ENCODE measurements around the gene IFT43. TPM values are rescaled to one million over a fixed set of nuclear protein-coding genes. Genes with fewer than 3 reads are reported as not detected.

Gene IFT43
- total and polyA plus RNA-seq, 2 donors (not counting 1 experiment from before 2014, with no cell fraction given): 35.2 to 54.9 TPM

GRCh38 chr14:76055330-76055729, 69.8 kb downstream of the IFT43 start:
- Histone ChIP-seq H3K79me2 (ENCODE audit: control insufficient read depth, insufficient read depth, low read length) (no peaks in the 10 kb centered on the region), H3K36me3 (ENCODE audit: control insufficient read depth, insufficient read depth, low read length) (no peaks in the 10 kb centered on the region), H3K4me3 (replicated peaks in 1 of 4; ENCODE audit: control extremely low read depth in 1 of 4, insufficient read depth in 1 of 4, low read depth in 3 of 4, low read length in 4 of 4) (no peak overlapping the region), H3K27ac (ENCODE audit: insufficient read depth, low read length) (no peak overlapping the region), H3K9ac (ENCODE audit: insufficient read depth, low read length) (no peak overlapping the region), H3K4me2 (ENCODE audit: extremely low read depth, insufficient read depth, low read length) (no peak overlapping the region), H3K4me1 (ENCODE audit: control insufficient read depth, extremely low read depth, insufficient read depth, low read length) (no peaks in the 10 kb centered on the region), H3K9me3 (ENCODE audit: control insufficient read depth, insufficient read depth, low read depth, low read length) (no peaks in the 10 kb centered on the region), H2AFZ (ENCODE audit: low read length) (no peak overlapping the region), H4K20me1 (ENCODE audit: control insufficient read depth, extremely low read depth, insufficient read depth, low read length) (no peaks in the 10 kb centered on the region), H3K27me3 (ENCODE audit: control insufficient read depth, insufficient read depth, low read length) (no peaks in the 10 kb centered on the region)
- no peak for DNase-seq (ENCODE audit: low read depth in 2 of 2)
- no peak for TF ChIP-seq EZH2 (IDR thresholded peaks at IDR 0.05; ENCODE audit: low read length, missing control alignments)
- TF ChIP-seq, protein P1, sequence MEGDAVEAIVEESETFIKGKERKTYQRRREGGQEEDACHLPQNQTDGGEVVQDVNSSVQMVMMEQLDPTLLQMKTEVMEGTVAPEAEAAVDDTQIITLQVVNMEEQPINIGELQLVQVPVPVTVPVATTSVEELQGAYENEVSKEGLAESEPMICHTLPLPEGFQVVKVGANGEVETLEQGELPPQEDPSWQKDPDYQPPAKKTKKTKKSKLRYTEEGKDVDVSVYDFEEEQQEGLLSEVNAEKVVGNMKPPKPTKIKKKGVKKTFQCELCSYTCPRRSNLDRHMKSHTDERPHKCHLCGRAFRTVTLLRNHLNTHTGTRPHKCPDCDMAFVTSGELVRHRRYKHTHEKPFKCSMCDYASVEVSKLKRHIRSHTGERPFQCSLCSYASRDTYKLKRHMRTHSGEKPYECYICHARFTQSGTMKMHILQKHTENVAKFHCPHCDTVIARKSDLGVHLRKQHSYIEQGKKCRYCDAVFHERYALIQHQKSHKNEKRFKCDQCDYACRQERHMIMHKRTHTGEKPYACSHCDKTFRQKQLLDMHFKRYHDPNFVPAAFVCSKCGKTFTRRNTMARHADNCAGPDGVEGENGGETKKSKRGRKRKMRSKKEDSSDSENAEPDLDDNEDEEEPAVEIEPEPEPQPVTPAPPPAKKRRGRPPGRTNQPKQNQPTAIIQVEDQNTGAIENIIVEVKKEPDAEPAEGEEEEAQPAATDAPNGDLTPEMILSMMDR (conservative IDR thresholded peaks at IDR 0.05 in 1 of 2, IDR thresholded peaks at IDR 0.05 in 1 of 2; ENCODE audit: low read depth in 1 of 2, low read length in 2 of 2): no peak

- DNase-seq (ENCODE audit: low read depth in 2 of 2): peak; percentile 3 to 6
- no peak overlapping the region for H3K9ac ChIP-seq (ENCODE audit: insufficient read depth, low read length)
These were observed 70.6 kb downstream of the IFT43 start for GRCh38 chr14:76056128-76056527.

DNA sequence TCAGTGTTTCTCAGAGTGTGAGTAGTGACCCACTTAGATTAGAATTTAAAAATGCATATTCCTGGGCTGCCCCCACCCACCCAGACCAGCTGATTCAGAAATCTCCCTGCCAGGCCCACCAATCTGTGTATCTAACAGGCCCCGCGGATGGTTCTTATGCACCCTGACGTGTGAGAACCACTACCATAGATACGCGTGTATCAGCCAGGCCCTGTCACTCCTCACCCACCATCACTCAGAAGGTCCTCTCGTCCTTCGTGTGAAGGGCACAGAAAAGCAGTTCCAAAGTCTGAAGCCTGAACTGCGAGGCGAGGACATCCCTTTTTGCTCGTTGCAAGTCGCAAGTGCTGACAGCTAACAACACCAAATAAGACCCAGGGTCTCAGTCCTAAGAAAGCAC, 72.4 kb downstream of the IFT43 start:
- H2AFZ ChIP-seq (ENCODE audit: low read length): no peak overlapping the region

More at GRCh38 chr14:76056128-76056527, 70.6 kb downstream of the IFT43 start:
- Histone ChIP-seq H3K36me3 (ENCODE audit: control insufficient read depth, insufficient read depth, low read length) (no peaks in the 10 kb centered on the region), H3K4me2 (ENCODE audit: extremely low read depth, insufficient read depth, low read length) (no peak overlapping the region), H3K79me2 (ENCODE audit: control insufficient read depth, insufficient read depth, low read length) (no peaks in the 10 kb centered on the region), H4K20me1 (ENCODE audit: control insufficient read depth, extremely low read depth, insufficient read depth, low read length) (no peaks in the 10 kb centered on the region), H2AFZ (ENCODE audit: low read length) (no peak overlapping the region), H3K27me3 (ENCODE audit: control insufficient read depth, insufficient read depth, low read length) (no peaks in the 10 kb centered on the region), H3K4me3 (replicated peaks in 1 of 4; ENCODE audit: control extremely low read depth in 1 of 4, insufficient read depth in 1 of 4, low read depth in 3 of 4, low read length in 4 of 4) (no peak overlapping the region), H3K27ac (ENCODE audit: insufficient read depth, low read length) (no peak overlapping the region), H3K4me1 (ENCODE audit: control insufficient read depth, extremely low read depth, insufficient read depth, low read length) (no peaks in the 10 kb centered on the region), H3K9me3 (ENCODE audit: control insufficient read depth, insufficient read depth, low read depth, low read length) (no peaks in the 10 kb centered on the region)
- TF ChIP-seq EZH2 (IDR thresholded peaks at IDR 0.05; ENCODE audit: low read length, missing control alignments): no peak
- TF ChIP-seq, protein P1 (conservative IDR thresholded peaks at IDR 0.05 in 1 of 2, IDR thresholded peaks at IDR 0.05 in 1 of 2; ENCODE audit: low read depth in 1 of 2, low read length in 2 of 2): peak; percentile 41 to 52

More for the DNA sequence above, 72.4 kb downstream of the IFT43 start:
- no peak overlapping the region for H3K4me3 ChIP-seq (replicated peaks in 1 of 4; ENCODE audit: control extremely low read depth in 1 of 4, insufficient read depth in 1 of 4, low read depth in 3 of 4, low read length in 4 of 4)
- no peaks in the 10 kb centered on the region for H3K79me2 ChIP-seq (ENCODE audit: control insufficient read depth, insufficient read depth, low read length)
- H3K36me3 ChIP-seq (ENCODE audit: control insufficient read depth, insufficient read depth, low read length): no peaks in the 10 kb centered on the region
- H3K27me3 ChIP-seq (ENCODE audit: control insufficient read depth, insufficient read depth, low read length): no peaks in the 10 kb centered on the region
- no peak for DNase-seq (ENCODE audit: low read depth in 2 of 2)
- H3K27ac ChIP-seq (ENCODE audit: insufficient read depth, low read length): no peak overlapping the region
- TF ChIP-seq, protein P1 (conservative IDR thresholded peaks at IDR 0.05 in 1 of 2, IDR thresholded peaks at IDR 0.05 in 1 of 2; ENCODE audit: low read depth in 1 of 2, low read length in 2 of 2): no peak
- no peak for TF ChIP-seq EZH2 (IDR thresholded peaks at IDR 0.05; ENCODE audit: low read length, missing control alignments)
- no peaks in the 10 kb centered on the region for H3K9me3 ChIP-seq (ENCODE audit: control insufficient read depth, insufficient read depth, low read depth, low read length)
- H3K9ac ChIP-seq (ENCODE audit: insufficient read depth, low read length): no peak overlapping the region
- no peaks in the 10 kb centered on the region for H3K4me1 ChIP-seq (ENCODE audit: control insufficient read depth, extremely low read depth, insufficient read depth, low read length)
- H4K20me1 ChIP-seq (ENCODE audit: control insufficient read depth, extremely low read depth, insufficient read depth, low read length): no peaks in the 10 kb centered on the region
- H3K4me2 ChIP-seq (ENCODE audit: extremely low read depth, insufficient read depth, low read length): no peak overlapping the region

Measured in fibroblast of lung (primary cell).